Fibroblast of skin of left quadriceps (primary cell): ENCODE measurements around the gene IRF2BP2.

ENCODE experiments used
- DNase-seq, 2 experiments: peaks; one replicate each; pipeline ENCODE4 v3.0.0-alpha.2; 2013; ENCODE audit warnings: low read depth in 2 of 2

The IRF2BP2 gene

DNA sequence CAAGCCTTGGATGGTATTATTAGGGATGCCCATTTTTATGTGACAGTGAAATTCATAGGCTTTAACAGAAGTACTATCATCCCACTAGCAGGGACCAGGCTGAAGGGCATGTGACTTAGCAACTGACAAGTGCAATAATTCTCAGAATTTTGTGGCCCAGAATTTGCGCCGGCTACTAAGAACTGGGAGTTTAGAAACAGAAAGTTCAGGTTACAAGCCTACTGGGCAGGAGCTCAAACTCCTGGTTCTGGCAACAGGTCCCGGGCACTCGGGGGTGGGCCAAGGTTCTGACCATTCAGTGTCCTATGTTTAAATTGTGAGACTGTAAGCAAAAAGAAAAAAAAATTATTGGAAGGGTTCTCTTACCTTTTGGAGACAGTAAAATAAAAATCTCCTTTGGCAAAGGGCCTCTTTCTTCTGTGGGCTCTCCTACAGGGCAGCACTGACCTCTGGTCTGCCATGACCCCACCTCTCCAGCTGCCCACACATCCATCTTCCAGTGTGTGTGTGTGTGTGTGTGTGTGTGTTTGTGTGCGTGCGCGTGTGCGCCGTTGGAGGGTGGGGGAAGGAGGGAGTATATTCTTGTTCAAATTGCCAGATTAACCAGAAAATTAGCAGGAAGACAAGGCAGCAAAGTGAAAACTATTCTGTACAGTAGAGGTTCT is 26.1 kb downstream of the IRF2BP2 start:
- DNase-seq, result no peak

DNA sequence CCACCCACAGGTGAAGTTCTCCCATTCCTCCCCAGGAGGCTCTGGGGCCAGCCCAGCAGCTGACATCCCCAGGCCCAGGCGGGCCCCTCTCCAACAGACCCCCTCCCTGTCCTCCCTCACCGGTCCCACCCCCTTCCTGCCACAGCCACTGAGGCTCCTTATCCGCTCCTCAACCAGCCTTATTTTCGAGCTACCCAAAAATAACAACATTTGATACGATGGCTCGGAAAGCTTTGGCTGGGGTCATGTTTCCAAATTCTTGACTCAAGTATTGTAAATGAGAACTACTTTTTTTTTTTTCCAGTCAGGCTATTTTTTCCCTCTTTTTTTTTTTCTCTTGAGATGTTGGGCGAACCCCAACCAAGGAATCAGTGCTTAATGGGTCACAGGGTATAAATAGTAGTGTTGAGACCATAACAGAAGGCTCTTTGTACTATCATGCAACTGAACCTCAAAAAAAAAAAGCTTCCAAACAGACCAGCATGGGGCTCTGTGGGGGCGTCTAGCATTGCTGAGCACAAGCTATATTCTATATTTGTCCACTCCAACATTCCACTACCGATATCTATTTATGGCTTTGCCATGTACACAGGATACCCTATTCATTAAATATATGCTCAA is 27.2 kb downstream of the IRF2BP2 start:
- no peak for DNase-seq

DNA sequence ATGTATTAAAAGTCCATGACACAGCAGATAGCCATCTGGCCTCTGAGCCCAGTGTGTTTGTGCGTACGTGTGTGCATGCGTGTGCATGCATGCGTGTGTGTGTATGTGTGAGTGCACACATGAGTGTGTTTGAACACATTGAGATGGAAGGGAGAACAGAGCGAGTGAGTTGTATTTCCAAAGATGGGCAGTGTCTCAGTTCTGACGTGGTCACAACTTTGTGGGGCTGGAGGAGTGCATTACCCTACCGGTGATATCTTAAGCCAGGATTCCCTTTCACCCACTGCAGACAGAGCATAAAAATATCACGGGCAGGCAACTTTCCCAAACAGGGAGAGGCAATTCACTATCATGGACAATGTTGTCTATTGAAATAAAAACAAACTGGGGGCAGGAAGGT is 27.8 kb downstream of the IRF2BP2 start:
- DNase-seq, result no peak

DNA sequence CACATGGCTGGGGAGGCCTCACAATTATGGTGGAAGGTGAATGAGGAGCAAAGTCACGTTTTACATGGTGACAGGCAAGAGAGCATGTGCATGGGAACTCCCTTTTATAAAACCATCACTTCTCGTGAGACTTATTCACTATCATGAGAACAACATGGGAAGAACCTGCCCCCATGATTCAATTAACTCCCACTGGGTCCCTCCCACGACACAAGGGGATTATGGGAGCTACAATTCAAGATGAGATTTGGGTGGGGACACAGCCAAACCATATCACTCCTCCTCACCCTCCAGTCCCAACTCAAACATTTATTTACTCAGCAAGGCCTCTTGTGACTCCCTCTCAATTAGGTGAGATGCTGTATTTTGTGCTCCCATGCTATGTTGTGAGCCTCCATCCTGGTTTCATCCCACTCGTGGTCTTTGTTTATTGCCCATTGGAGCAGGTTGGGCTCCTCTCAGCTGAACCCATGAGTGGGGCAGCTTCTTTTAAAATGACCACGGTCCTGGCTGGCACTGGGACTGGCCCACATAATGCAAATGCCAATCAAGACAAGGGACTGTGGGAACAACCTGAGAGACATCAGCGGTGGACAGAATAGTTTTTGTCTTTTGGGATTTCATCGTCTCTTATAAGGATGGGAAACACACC is 28.8 kb downstream of the IRF2BP2 start:
- DNase-seq, result no peak

DNA sequence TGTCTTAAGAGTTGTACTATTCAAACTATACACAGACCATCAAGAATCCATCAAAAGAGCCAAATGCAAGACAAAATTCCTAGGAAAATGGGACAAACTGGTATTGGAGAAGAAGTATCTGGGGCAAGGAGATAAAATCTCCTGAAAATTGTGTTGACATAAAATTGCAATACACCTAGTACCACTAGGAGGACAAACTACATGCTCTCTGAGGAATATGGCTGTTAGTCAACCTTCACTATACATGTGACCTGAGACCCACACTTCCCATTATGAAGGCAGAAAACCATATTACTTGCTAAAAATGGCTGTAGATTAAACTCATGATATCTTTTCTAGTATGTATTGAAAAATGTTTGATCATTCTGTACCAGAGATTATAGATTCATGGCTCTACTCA is 30.0 kb downstream of the IRF2BP2 start:
- no peak for DNase-seq

DNA sequence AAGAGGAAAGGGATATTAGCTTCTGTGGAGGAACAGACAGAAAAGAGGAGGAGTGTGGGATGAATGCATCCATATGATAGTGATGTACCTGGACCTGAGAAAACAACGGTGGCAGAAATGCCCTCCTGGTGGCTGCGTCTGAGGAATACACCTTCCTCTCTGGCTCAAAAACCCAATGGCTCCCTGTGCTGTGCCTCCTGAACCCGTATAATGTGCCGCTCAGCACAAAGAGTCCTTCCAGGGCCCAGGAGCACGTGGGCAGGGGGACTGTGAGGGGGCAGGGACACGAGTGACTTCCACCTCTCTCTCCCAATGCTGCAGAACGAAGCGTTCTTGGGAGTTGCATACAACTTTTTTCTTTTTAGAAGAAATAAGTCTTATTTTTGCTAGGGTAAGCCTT is 31.2 kb downstream of the IRF2BP2 start:
- no peak for DNase-seq

DNA sequence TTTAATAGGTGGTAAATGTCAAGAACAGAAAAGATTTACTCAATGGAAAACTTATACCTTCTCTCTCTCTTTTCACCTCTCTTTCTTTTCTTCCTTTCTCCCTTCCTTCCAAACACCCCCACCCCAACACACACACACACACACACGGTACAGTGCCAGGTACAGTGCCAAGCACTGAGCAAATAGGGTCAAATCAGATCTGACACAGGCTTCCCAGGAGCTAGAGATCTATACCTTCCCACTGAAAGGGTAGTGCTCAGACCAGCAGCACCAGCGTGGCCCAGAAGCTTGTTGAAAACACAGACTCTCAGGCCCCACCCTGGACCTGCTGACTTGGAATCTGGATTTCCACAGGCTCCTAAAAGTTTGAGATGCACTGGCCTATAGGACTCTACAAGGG is 31.9 kb downstream of the IRF2BP2 start:
- DNase-seq, result no peak

DNA sequence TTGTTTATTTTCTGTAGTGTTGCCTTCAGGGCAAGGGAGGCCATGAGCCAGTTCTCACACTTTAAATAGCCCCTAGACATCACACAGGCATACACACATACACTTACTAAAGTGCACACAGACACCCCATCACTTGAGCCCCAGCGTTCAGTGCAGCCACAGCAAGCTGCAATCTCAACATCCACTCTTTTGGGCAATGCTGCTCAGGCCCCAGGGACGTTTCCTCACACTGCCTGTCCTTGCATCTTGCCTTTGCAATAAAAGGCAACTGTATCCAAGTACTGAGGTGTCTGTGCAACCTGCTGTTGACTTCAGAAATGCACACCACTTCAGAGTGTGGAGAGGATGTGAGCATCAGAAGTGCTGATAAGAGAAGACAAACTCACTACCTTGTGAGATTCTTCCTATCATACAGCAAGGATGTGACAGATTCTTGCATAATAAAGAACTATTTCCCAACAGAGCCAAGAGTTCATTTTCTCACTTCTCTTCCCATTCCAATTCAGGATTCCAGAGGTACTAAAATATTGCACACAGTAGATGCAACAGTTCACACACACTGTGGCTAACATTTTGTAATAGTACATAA is 36.2 kb downstream of the IRF2BP2 start:
- DNase-seq, result no peak

DNA sequence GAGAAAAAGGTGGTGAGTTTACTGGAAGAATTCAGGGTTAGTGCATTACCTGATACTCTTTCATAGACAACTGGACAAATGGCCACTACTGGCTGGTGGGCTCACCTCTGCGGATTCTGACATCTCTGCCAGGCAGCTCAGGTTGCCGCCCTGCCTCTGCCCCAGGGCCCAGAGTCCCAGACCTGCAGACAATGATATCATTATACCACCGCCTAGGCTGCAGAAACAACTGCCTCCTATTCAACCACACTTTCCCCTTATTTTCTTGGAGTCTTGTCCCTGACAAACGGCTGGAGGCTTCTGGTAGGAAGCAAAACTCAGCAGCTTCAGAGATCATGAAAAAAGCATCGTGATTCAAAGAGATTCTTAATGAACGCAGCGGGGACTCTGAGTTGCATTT is 37.0 kb downstream of the IRF2BP2 start:
- DNase-seq, result no peak

DNA sequence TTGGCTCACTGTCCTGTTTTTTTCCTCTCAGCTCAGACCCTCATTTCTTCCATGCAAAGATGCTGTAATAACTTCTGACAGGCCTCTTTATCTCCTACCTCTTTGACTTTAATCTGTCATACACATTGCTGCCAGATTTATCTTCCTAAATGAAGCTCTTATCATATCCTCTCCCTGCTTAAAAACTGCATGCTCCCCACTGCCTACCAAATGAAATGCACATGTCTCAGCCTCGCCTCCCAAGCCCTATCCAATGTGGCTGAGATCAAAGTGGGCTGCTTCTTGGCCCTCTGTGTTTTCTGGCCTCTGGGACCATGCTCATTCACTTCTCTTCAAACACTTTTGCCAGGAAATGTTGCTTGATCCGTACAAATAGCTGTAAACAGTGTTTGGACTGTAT is 38.3 kb downstream of the IRF2BP2 start:
- no peak for DNase-seq

DNA sequence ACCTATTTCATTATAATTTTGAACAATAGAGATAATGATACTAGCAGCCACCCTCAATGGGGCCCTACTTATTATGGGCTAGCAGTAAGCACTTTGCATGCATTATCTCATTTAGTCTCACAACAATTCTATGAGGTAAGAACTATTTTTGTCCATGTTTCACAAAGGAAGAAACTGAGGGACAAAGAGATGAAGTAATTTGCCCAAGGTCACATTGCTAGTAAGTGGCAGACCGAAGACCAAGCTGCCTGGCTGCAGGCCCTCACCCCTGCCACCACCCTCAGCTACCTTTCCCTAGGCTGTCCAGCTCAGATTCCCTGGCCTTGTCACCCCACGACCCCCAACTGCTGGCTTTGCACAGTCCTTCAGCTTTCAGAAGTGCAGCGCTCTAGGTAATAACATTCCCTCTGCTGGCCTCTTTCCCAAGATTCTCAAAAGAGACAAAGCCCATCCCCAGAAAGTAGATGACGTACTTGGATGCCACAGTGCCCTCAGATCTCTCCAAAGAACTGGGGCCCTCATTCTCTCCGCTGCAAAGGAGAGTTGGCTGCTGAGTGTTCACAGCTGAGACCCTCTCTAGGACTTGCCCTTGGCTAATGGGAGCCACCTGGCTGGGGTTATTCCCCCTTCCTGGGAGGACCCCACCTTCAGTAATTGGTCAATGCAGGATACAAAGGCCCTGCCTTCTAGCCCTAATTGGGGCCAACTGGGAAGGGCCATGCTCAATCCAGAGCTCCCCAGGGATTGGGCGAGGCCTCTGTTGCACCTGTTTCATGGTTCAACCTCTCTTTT is 39.5 kb downstream of the IRF2BP2 start:
- no peak for DNase-seq

DNA sequence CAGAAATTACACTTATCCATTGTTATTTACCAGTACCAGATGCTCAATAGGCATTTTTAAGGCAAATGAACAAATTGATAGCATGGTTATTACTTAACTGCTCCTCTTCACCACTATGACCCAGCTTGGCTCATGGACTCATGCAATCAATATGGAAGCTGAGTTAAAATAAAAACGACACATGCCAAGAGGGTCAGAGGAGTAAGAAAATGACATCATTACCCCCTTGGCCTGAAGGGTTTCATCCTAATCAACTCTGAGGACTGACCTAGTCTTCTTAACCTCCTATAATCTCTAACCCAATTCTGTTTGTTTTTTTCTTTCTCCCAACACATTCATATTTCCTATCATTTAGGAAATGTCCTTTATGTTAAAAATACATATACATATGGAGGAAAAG is 41.6 kb downstream of the IRF2BP2 start:
- DNase-seq, result no peak

DNA sequence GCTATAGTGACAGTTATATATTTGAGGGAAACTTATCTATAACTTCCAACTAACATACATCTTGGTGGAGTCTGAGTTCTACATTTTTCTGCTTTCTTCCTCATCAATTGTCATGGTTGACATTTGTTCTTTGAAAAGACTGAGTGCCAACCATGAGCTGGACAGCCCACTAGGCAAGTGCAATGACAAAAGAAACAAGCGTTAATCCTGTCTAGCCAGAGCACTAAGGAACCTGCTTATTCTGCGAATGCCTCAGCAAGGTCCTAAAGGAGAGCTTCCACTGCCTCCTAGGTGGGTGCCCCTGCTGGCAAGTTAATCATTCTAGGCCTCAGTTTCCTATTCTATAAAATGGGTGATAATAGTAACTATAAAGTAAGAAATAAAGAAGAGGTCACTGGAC is 44.8 kb downstream of the IRF2BP2 start:
- no peak for DNase-seq

DNA sequence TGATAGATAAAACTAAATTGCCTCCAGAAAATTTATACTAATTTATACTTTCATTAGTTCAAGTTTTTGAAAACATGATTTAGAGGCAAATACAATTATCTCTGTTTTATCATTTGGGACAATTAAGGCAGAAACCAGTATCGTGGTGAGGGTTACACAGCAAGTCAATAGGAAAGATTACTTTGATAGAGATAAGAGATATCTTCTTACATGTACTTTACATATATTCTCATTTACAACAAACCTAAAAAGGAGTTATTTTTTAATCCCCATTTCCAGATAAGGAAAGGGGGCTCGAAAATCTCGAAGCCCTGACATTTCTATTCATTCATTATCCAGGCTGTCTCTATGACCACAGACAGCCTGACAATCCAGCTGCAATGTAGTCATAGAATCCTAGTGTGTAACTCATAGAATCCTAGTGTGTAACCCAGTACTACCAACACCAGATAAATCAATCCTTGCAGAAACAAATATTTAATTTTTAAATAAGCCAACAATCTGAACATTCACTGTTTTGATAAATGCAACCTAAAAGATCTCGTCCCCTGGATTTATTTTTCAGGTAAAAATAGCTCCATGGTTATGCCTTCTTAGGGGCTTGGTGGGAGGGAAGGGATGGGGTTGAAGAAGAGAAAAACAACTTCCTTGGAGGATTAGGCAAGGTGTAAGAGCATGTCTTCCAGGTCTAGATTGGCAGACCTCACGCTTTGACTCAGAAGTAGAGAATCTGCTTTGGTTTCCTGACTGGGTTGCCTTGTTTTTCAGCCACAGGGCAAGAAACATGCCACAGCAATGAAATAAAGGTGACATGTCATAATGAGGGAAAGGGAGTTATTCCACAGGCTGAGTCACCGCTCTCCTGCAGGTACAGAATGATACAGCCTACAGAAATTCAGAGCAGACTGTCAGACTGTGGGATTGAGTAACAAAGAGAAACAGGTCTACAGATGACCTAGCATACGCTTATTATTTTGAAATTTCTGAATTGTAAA is 45.6 kb downstream of the IRF2BP2 start:
- no peak for DNase-seq

DNA sequence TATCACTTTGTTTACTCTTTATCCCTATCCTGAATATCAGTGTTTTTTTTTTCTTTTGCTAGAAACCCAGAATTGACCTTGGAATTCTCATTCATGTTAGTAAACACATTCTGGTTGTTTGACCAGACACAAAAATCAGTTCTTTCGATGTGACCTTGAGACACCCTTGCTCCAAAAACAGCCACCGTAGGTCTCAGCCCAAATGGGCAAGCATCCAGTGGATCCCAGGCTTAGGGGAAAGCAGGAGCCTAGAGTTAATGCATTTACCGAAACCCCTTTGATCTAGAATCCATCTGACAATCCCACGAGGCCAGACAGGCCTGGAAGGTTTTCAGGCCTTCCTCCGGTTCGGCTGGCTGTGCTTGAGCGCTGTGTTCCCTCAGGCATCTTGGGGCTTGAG is 47.6 kb downstream of the IRF2BP2 start:
- DNase-seq, result no peak

DNA sequence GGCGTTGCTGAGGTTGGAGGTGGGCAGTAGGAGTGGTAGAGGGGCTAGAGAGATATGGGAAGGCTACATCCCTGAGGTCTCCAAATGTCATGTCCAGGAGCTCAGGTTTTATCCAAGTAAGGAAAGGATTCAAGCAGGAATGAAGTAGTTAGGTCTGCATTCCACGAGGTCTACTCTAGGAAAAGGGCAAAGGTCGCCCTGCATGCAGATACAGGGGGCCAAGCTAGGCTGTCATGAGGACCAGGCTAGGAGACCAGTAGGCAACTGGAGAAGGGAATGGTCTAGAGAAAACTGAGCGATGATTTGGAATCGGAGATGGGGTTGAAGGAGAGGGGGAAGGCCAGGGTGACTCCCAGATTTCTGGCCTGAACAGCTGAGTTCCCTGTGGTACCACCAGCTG is 48.7 kb downstream of the IRF2BP2 start:
- no peak for DNase-seq

DNA sequence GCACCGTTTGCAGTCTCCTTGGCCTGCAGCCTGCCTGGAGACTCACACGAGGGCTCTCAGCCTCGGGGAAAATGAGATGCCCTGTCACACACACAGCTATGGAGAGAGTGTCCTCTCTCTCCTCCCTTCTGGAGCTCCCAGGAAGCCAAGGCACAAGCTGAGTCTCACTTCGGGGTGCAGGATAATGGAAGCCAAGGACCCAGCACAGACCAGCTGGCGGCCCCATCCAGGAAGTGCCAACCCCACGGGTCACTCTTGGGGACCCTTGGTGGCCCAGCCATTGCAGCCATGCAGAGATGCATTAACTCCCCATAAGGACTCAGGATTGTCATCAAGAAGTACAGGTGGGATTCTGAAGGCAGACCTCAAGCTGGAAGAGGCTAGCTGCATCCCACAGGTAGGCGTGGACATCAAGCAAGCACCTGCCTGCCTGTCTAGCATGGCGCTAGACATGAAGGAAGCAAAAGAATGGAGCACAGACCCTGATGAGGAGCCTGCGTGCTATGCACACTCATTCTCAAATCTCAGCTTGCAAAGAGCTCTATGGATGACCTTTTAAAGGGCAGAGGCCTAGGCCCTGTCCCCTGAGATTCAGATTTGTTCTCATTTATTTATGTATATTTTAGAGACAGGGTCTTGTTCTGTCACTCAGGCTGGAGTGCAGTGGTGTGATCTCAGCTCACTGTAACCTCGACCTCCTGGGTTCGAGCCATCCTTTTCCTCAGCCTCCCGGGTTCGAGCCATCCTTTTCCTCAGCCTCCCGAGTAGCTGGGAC is 49.9 kb downstream of the IRF2BP2 start:
- no peak for DNase-seq

DNA sequence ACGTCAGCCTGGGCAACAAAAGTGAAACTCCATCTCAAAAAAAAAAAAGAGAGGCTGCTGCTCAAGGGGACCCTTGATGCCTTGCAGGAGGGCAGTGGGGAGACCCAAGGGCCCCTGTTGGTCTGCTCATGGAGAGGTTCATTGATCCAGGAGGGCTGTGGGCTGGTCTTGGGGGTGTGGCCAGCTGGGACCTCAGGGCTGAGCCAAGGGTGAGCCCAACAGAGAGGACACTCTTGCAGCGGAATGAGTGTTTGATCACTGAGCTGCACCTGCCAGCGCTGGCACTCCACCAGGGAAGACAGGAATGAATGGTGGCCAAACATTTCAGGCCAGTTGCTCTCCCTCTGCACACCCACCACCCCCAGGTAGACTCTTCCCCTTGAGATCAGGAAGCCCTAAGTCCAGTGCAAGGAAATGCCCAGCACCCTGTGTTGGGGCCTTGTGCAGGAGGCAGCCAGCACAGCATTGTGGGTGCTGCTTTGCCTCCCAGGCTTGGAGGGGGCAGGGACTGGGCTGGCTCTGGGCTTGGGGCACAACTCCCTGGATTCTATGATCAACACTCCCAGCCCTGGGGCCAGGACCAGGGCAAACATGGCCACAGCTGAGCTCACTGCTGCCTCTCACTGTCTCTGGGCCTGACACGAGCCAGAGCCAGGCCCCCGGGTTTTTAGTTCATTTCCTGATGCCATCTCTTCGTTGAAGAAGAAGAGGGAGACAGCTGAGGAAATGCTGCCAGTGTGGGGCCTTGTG is 50.7 kb downstream of the IRF2BP2 start:
- DNase-seq, result no peak

DNA sequence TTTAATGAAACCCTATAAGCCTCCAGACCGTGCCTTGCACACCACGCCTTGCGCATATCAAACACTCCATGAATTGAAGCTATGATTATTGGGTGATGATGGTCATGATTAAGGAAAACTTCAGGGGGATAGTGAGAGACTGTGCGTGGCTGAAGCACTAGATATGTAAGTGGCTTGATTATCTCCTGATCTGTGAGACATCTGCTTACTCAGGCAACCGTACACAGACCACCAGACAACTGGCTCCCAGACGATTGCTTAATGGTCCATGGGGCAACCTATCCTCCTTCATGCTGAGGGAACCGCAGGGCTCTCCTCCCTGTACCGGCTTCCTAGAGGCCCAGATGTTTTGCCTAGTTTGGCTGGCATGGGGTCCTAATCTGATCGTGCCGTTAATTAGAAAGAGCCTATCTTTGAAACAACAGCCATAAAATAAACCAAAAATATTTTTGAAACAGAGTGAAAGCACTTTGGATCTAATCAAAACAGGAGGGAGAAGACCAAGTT is 51.6 kb downstream of the IRF2BP2 start:
- DNase-seq, result no peak
